Effector memory CD8-positive, alpha-beta T cell (primary cell): ENCODE measurements around the gene MSH4.
"Not testable (repeated sequence)": the region's sequence is repeated elsewhere in the genome, so short reads cannot be mapped to it uniquely, and the experiment has no call there.

Experiments used
- ATAC-seq: fragments of 150-1000 bp; cut with Tn5 transposase; replicated peaks from 2 replicates; pipeline ENCODE4 v1.10.0; 2021; ENCODE audit warnings: mild to moderate bottlenecking, moderate library complexity
- DNase-seq, 3 experiments: peaks; one replicate each; pipeline ENCODE4 v3.0.0; 2021
- H3K27ac Mint-ChIP-seq, 2 donors: one replicate each; pipeline ENCODE4 v1.8.0; 2022; ENCODE audit warnings: mild to moderate bottlenecking in 2 of 2, mixed read lengths in 2 of 2, moderate library complexity in 2 of 2
- H3K27me3 Mint-ChIP-seq, 2 donors: one replicate each; pipeline ENCODE4 v1.8.0; 2022; ENCODE audit warnings: mixed read lengths in 2 of 2
- H3K36me3 Mint-ChIP-seq: one replicate; pipeline ENCODE4 v1.8.0; 2022; ENCODE audit warnings: mild to moderate bottlenecking, moderate library complexity, mixed read lengths; ENCODE audit not compliant: insufficient read depth
- H3K4me1 Mint-ChIP-seq, 2 donors: one replicate each; pipeline ENCODE4 v1.8.0; 2022; ENCODE audit warnings: low read depth in 2 of 2, mixed read lengths in 2 of 2
- H3K4me3 Mint-ChIP-seq, 2 donors: one replicate each; pipeline ENCODE4 v1.8.0; 2022; ENCODE audit warnings: mild to moderate bottlenecking in 2 of 2, mixed read lengths in 2 of 2, moderate library complexity in 2 of 2
- H3K9me3 Mint-ChIP-seq, 2 donors: one replicate each; pipeline ENCODE4 v1.8.0; 2022; ENCODE audit warnings: mixed read lengths in 2 of 2

Gene MSH4

GRCh38 chr1:75811211-75811981 is 14.7 kb downstream of the MSH4 start:
- Mint-ChIP-seq H3K9me3 (no peaks in the 10 kb centered on the region), H3K4me3 (no peak overlapping the region)
- no peak for ATAC-seq

GRCh38 chr1:75812065-75812464 is 15.4 kb downstream of the MSH4 start:
- Mint-ChIP-seq H3K4me1 (no peaks in the 10 kb centered on the region), H3K36me3 (no peaks in the 10 kb centered on the region), H3K27ac (no peak overlapping the region), H3K27me3 (no peaks in the 10 kb centered on the region), H3K4me3 (no peak overlapping the region), H3K9me3 (no peaks in the 10 kb centered on the region)
- DNase-seq = no peak
- ATAC-seq = no peak

More at GRCh38 chr1:75811211-75811981, 14.7 kb downstream of the MSH4 start:
- Mint-ChIP-seq H3K36me3 (no peaks in the 10 kb centered on the region), H3K27me3 (no peaks in the 10 kb centered on the region), H3K27ac (no peak overlapping the region), H3K4me1 (no peaks in the 10 kb centered on the region)
- no peak for DNase-seq

- ATAC-seq, H3K27ac Mint-ChIP-seq, DNase-seq, H3K4me1 Mint-ChIP-seq, H3K4me3 Mint-ChIP-seq, H3K36me3 Mint-ChIP-seq: not testable (repeated sequence)
- peaks cover 9 to 18% of the 10 kb centered on the region in 2 donors for H3K27me3 Mint-ChIP-seq
- peaks cover 3 to 13% of the 10 kb centered on the region in 2 donors for H3K9me3 Mint-ChIP-seq
These were observed 26.9 kb downstream of the MSH4 start for GRCh38 chr1:75823596-75823995.

- no peak overlapping the region for H3K4me3 Mint-ChIP-seq
- H3K9me3 Mint-ChIP-seq = peaks cover 2 to 11% of the 10 kb centered on the region in 2 donors
- H3K27ac Mint-ChIP-seq = no peak overlapping the region
- H3K36me3 Mint-ChIP-seq = no peaks in the 10 kb centered on the region
- ATAC-seq = no peak
- DNase-seq = no peak
- H3K27me3 Mint-ChIP-seq = no peaks in the 10 kb centered on the region
- no peaks in the 10 kb centered on the region for H3K4me1 Mint-ChIP-seq
These were observed 39.9 kb downstream of the MSH4 start for GRCh38 chr1:75836528-75837100.

GRCh38 chr1:75838079-75838478 is 41.4 kb downstream of the MSH4 start:
- Mint-ChIP-seq H3K4me3 (no peak overlapping the region), H3K9me3 (peaks cover 2 to 7% of the 10 kb centered on the region in 2 donors), H3K27ac (no peak overlapping the region), H3K27me3 (peaks cover 0 to 3% of the 10 kb centered on the region in 2 donors), H3K4me1 (no peaks in the 10 kb centered on the region), H3K36me3 (no peaks in the 10 kb centered on the region)
- no peak for DNase-seq
- ATAC-seq = no peak

- no peak for ATAC-seq
- Mint-ChIP-seq H3K27ac (no peak overlapping the region), H3K36me3 (no peaks in the 10 kb centered on the region), H3K4me1 (no peaks in the 10 kb centered on the region), H3K4me3 (no peak overlapping the region), H3K27me3 (peaks cover 0 to 6% of the 10 kb centered on the region in 2 donors), H3K9me3 (no peaks in the 10 kb centered on the region)
- DNase-seq = no peak
These were observed 44.7 kb downstream of the MSH4 start for GRCh38 chr1:75841421-75841820.

- DNase-seq (no peak), ATAC-seq (no peak)
- Mint-ChIP-seq H3K9me3 (no peaks in the 10 kb centered on the region), H3K27me3 (peaks cover 0 to 6% of the 10 kb centered on the region in 2 donors), H3K4me1 (no peaks in the 10 kb centered on the region), H3K27ac (no peak overlapping the region), H3K36me3 (no peaks in the 10 kb centered on the region), H3K4me3 (no peak overlapping the region)
These were observed 48.9 kb downstream of the MSH4 start for GRCh38 chr1:75845576-75845975.

GRCh38 chr1:75855010-75855409 is 58.3 kb downstream of the MSH4 start:
- peaks cover 0 to 15% of the 10 kb centered on the region in 2 donors for H3K27me3 Mint-ChIP-seq
- H3K4me3 Mint-ChIP-seq = no peak overlapping the region
- H3K4me1 Mint-ChIP-seq = no peaks in the 10 kb centered on the region
- no peak for DNase-seq
- ATAC-seq = no peak
- H3K36me3 Mint-ChIP-seq = no peaks in the 10 kb centered on the region
- H3K9me3 Mint-ChIP-seq = no peaks in the 10 kb centered on the region
- H3K27ac Mint-ChIP-seq = no peak overlapping the region

- Mint-ChIP-seq H3K27ac (no peak overlapping the region), H3K4me1 (no peaks in the 10 kb centered on the region), H3K36me3 (no peaks in the 10 kb centered on the region), H3K27me3 (peaks cover 0 to 16% of the 10 kb centered on the region in 2 donors), H3K4me3 (no peak overlapping the region), H3K9me3 (no peaks in the 10 kb centered on the region)
- ATAC-seq = no peak
- no peak for DNase-seq
These were observed 59.1 kb downstream of the MSH4 start for GRCh38 chr1:75855734-75856133.

- ATAC-seq = no peak
- H3K27ac Mint-ChIP-seq = no peak overlapping the region
These were observed 65.1 kb downstream of the MSH4 start for GRCh38 chr1:75861831-75862230.

GRCh38 chr1:75870951-75871350 is 74.3 kb downstream of the MSH4 start:
- ATAC-seq (no peak), DNase-seq (no peak)
- Mint-ChIP-seq H3K9me3 (no peaks in the 10 kb centered on the region), H3K27me3 (peaks cover 6 to 11% of the 10 kb centered on the region in 2 donors), H3K36me3 (no peaks in the 10 kb centered on the region), H3K27ac (no peak overlapping the region), H3K4me1 (no peaks in the 10 kb centered on the region), H3K4me3 (no peak overlapping the region)

More at GRCh38 chr1:75861831-75862230, 65.1 kb downstream of the MSH4 start:
- H3K36me3 Mint-ChIP-seq = no peaks in the 10 kb centered on the region
- no peak for DNase-seq
- H3K4me1 Mint-ChIP-seq = no peaks in the 10 kb centered on the region
- no peak overlapping the region for H3K4me3 Mint-ChIP-seq
- no peaks in the 10 kb centered on the region for H3K9me3 Mint-ChIP-seq
- peaks cover 0 to 13% of the 10 kb centered on the region in 2 donors for H3K27me3 Mint-ChIP-seq

- ATAC-seq (no peak), DNase-seq (no peak)
- Mint-ChIP-seq H3K9me3 (no peaks in the 10 kb centered on the region), H3K36me3 (no peaks in the 10 kb centered on the region), H3K27me3 (no peaks in the 10 kb centered on the region), H3K4me1 (no peaks in the 10 kb centered on the region), H3K4me3 (no peak overlapping the region), H3K27ac (no peak overlapping the region)
These were observed 83.3 kb downstream of the MSH4 start for GRCh38 chr1:75879985-75880384.

- Mint-ChIP-seq H3K27ac (no peak overlapping the region), H3K4me1 (no peaks in the 10 kb centered on the region), H3K36me3 (no peaks in the 10 kb centered on the region), H3K27me3 (no peaks in the 10 kb centered on the region), H3K9me3 (no peaks in the 10 kb centered on the region), H3K4me3 (no peak overlapping the region)
- no peak for DNase-seq
- no peak for ATAC-seq
These were observed 87.8 kb downstream of the MSH4 start for GRCh38 chr1:75884437-75884836.

- Mint-ChIP-seq H3K36me3 (peaks cover 4% of the 10 kb centered on the region), H3K27me3 (no peaks in the 10 kb centered on the region), H3K4me1 (no peaks in the 10 kb centered on the region), H3K27ac (no peak overlapping the region), H3K9me3 (no peaks in the 10 kb centered on the region), H3K4me3 (no peak overlapping the region)
- no peak for DNase-seq
- ATAC-seq = no peak
These were observed 104.7 kb downstream of the MSH4 start for GRCh38 chr1:75901371-75901770.
